PC-9 (cell line): ENCODE data around the gene SNX1. TPM values are rescaled to one million over a fixed set of nuclear protein-coding genes. Genes with fewer than 3 reads are reported as not detected.

ENCODE experiments used
- BruUV-seq: library from RNA; stranded (reverse); fragments of 400-500 nt; replicated peaks from 2 replicates; lab custom pipeline; 2021; lab: Mats Ljungman, UMichigan
- CTCF ChIA-PET: fragments of 300-600 bp; sonication (Branson Sonifier 250); formaldehyde crosslinking; loops from one replicate; lab custom pipeline; 2022; ENCODE audit warnings: antibody characterized with exemption; lab: Charles Lee
- POLR2A ChIA-PET: fragments of 300-600 bp; sonication (Branson Sonifier 250); formaldehyde crosslinking; loops from one replicate; lab custom pipeline; 2022; ENCODE audit warnings: antibody characterized with exemption; ENCODE audit not compliant: unreplicated experiment; lab: Charles Lee
- DNase-seq, 2 experiments: peaks; one replicate each; pipeline versions ENCODE4 v3.0.0 to v3.0.0-alpha.2; 2015 to 2022; ENCODE audit warnings: mixed read lengths in 1 of 2
- H2AFZ ChIP-seq: fragments of 200-600 bp; sonication (generic); 2 replicates; pipeline ENCODE4 v1.8.1; 2017; ENCODE audit warnings: antibody characterized with exemption
- H3F3A ChIP-seq: fragments of 200-600 bp; sonication (generic); 2 replicates; pipeline ENCODE4 v1.8.1; 2017; ENCODE audit warnings: antibody characterized with exemption, mild to moderate bottlenecking, low read depth; ENCODE audit not compliant: insufficient read depth
- H3K27ac ChIP-seq: fragments of 200-600 bp; sonication (generic); 2 replicates; pipeline ENCODE4 v1.6.1; 2016; ENCODE audit warnings: mixed run types
- H3K27me3 ChIP-seq: fragments of 200-600 bp; sonication (generic); 2 replicates; pipeline ENCODE4 v1.6.1; 2016; ENCODE audit warnings: low read depth, mixed run types; ENCODE audit not compliant: insufficient read depth
- H3K36me3 ChIP-seq: fragments of 200-600 bp; sonication (generic); 2 replicates; pipeline ENCODE4 v1.6.1; 2016; ENCODE audit warnings: low read depth, mixed run types
- H3K4me1 ChIP-seq: fragments of 200-600 bp; sonication (generic); replicated peaks from 2 replicates; pipeline ENCODE4 v1.6.1; 2016; ENCODE audit warnings: mixed run types; ENCODE audit not compliant: insufficient read depth
- H3K4me2 ChIP-seq: fragments of 200-600 bp; sonication (generic); 2 replicates; pipeline ENCODE4 v1.6.1; 2017; ENCODE audit warnings: mixed run types
- H3K4me3 ChIP-seq: fragments of 200-600 bp; sonication (generic); 2 replicates; pipeline ENCODE4 v1.6.1; 2016; ENCODE audit warnings: mixed run types
- H3K79me2 ChIP-seq: fragments of 200-600 bp; sonication (generic); 2 replicates; pipeline ENCODE4 v1.6.1; 2017; ENCODE audit warnings: low read depth, mixed run types
- H3K9me2 ChIP-seq: fragments of 200-600 bp; sonication (generic); 2 replicates; pipeline ENCODE4 v1.8.1; 2017; ENCODE audit warnings: mild to moderate bottlenecking; ENCODE audit not compliant: insufficient read depth
- H3K9me3 ChIP-seq: fragments of 200-600 bp; sonication (generic); 2 replicates; pipeline ENCODE4 v1.8.1; 2016; ENCODE audit warnings: low read depth; ENCODE audit not compliant: insufficient read depth
- H4K20me1 ChIP-seq: fragments of 200-600 bp; sonication (generic); 2 replicates; pipeline ENCODE4 v1.8.1; 2017; ENCODE audit not compliant: insufficient read depth
- CTCF ChIP-seq: fragments of 200-600 bp; sonication (generic); conservative IDR thresholded peaks from 2 replicates; pipeline ENCODE4 v1.6.1; 2017; ENCODE audit warnings: mixed run types, antibody characterized with exemption, mild to moderate bottlenecking, moderate library complexity
- EZH2 ChIP-seq: fragments of 200-600 bp; sonication (generic); IDR thresholded peaks from 2 replicates; pipeline ENCODE4 v1.8.0; 2017; ENCODE audit warnings: antibody characterized with exemption, low read depth
- intact Hi-C: fragments of 100-400 bp; cut with micrococcal nuclease; formaldehyde crosslinking; loops from one replicate; pipeline ENCODE4 v1.10.0; 2022; ENCODE audit not compliant: unreplicated experiment
- total RNA-seq: library from RNA; stranded (reverse); gene quantifications from 2 replicates; pipeline ENCODE4 v1.2.3, GENCODE V29; 2021

Gene SNX1
- total RNA-seq, 1 experiment from 2014 or later, result 114 TPM

- H3K9me3 ChIP-seq, result no peaks in the 10 kb centered on the region
- ChIA-PET POLR2A (interaction anchor here (0.7 kb wide), 1 partner anchor 259 kb away, joined by 3 read pairs; no protein-coding TSS in a partner anchor), CTCF (interaction anchor here (0.7 kb wide), 1 partner anchor 373 kb away, joined by 19 read pairs; no protein-coding TSS in a partner anchor)
- H3K9me2 ChIP-seq, result no peaks in the 10 kb centered on the region
- peak overlapping the region; percentile 84 for H3K4me2 ChIP-seq
- peaks cover 9% of the 10 kb centered on the region for H4K20me1 ChIP-seq
- peaks cover 54% of the 10 kb centered on the region for H3K79me2 ChIP-seq
- peak overlapping the region; percentile 67 for H3K4me3 ChIP-seq
- BruUV-seq, result no TSS peak
- H3K36me3 ChIP-seq, result 0 out of 2 replicates have a peak, but pooled peaks cover 4% of the 10 kb centered on the region
- H3K4me1 ChIP-seq, result peaks cover 20% of the 10 kb centered on the region
- H2AFZ ChIP-seq, result no peak overlapping the region
- TF ChIP-seq CTCF (no peak), EZH2 (no peak)
- intact Hi-C loops, result loop anchor here (5.0 kb wide), 2 partner anchors 490 to 590 kb away; partner anchors contain the start of gene USP3
- H3K27ac ChIP-seq, result no peak overlapping the region
- no peaks in the 10 kb centered on the region for H3K27me3 ChIP-seq
- no peak for DNase-seq
- peaks cover 12% of the 10 kb centered on the region; the same call in 1 of the 2 replicates for H3F3A ChIP-seq
These were observed 3.5 kb upstream of the SNX1 start for GRCh38 chr15:64092075-64092820.

GRCh38 chr15:64092864-64093626, 2.7 kb upstream of the SNX1 start:
- intact Hi-C loops, result loop anchor here (5.0 kb wide), 2 partner anchors 491 to 591 kb away; partner anchors contain the start of gene USP3
- ChIA-PET POLR2A (interaction anchor here (0.6 to 0.7 kb wide), 5 partner anchors 44 to 488 kb away, joined by 3 to 24 read pairs (median 4); no protein-coding TSS in a partner anchor), CTCF (interaction anchor here (1.0 to 1.5 kb wide), 4 partner anchors 60 to 483 kb away, joined by 3 to 4 read pairs (median 4); no protein-coding TSS in a partner anchor)
- H3K9me2 ChIP-seq, result no peaks in the 10 kb centered on the region
- peak in 1 of 2 experiments; percentile 30 for DNase-seq
- no peaks in the 10 kb centered on the region for H3K27me3 ChIP-seq
- peak overlapping the region; percentile 85; the same call in 1 of the 2 replicates for H2AFZ ChIP-seq
- H3K36me3 ChIP-seq, result no peaks in the 10 kb centered on the region
- H3K4me2 ChIP-seq, result peak overlapping the region; percentile 84
- H3K9me3 ChIP-seq, result no peaks in the 10 kb centered on the region
- H3K4me3 ChIP-seq, result peak overlapping the region; percentile 67
- no peak overlapping the region for H3K27ac ChIP-seq
- H3K79me2 ChIP-seq, result peaks cover 62% of the 10 kb centered on the region
- peaks cover 15% of the 10 kb centered on the region for H4K20me1 ChIP-seq
- H3K4me1 ChIP-seq, result peaks cover 26% of the 10 kb centered on the region
- TF ChIP-seq CTCF (no peak; the same call in 1 of the 2 replicates), EZH2 (no peak)
- peaks cover 12% of the 10 kb centered on the region; the same call in 1 of the 2 replicates for H3F3A ChIP-seq
- BruUV-seq, result TSS peak; percentile 70
